ACC112 (cell line): ENCODE data around the gene RAPGEF3.

Experiments
- H2AFZ ChIP-seq: fragments of 200-600 bp; sonication (generic); one replicate; pipeline ENCODE4 v1.6.0; 2017; ENCODE audit warnings: antibody characterized with exemption, low read length; ENCODE audit not compliant: unreplicated experiment
- H3K27ac ChIP-seq: fragments of 200-600 bp; sonication (generic); 2 replicates; pipeline ENCODE4 v1.5.1; 2014; ENCODE audit warnings: low read depth, mild to moderate bottlenecking, antibody characterized with exemption, low read length, moderate library complexity
- H3K27me3 ChIP-seq: fragments of 200-600 bp; sonication (generic); 2 replicates; pipeline ENCODE4 v1.6.1; 2014; ENCODE audit warnings: mild to moderate bottlenecking, antibody characterized with exemption, low read length, moderate library complexity, mixed read lengths; ENCODE audit not compliant: insufficient read depth
- H3K36me3 ChIP-seq: fragments of 200-600 bp; sonication (generic); 2 replicates; pipeline ENCODE4 v1.6.1; 2016; ENCODE audit warnings: mild to moderate bottlenecking, antibody characterized with exemption, low read length, moderate library complexity, mixed read lengths; ENCODE audit not compliant: insufficient read depth
- H3K4me1 ChIP-seq: fragments of 200-600 bp; sonication (generic); one replicate; pipeline ENCODE4 v1.6.1; 2016; ENCODE audit warnings: low read length, mixed read lengths; ENCODE audit not compliant: insufficient read depth, unreplicated experiment, control insufficient read depth
- H3K4me3 ChIP-seq: fragments of 200-600 bp; sonication (generic); 2 replicates; pipeline ENCODE4 v1.5.1; 2014; ENCODE audit warnings: mild to moderate bottlenecking, low read depth, low read length
- H3K79me2 ChIP-seq: fragments of 200-600 bp; sonication (generic); one replicate; pipeline ENCODE4 v1.6.0; 2016; ENCODE audit warnings: low read length; ENCODE audit not compliant: control insufficient read depth, unreplicated experiment, insufficient read depth

RAPGEF3 gene

DNA sequence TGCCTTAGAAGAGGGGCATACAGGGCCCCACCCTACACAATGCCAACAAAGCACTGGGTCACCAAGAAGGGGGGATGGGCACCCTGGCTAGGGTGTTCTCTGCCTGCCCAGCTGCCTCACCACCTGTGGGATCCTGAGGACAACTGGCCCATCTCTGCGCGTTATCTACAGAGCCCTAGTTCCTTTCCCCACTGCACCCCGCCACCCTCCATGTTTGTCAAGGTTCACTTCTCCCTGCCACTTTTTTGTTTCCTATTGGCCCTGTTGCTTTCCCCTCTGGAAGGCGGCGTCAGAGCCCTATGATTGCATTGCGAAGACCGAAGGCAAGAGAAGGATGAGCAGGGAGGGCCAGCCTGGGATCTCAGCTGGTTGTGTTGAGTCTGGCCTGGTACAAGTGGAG, 16.0 kb upstream of the RAPGEF3 start:
- Histone ChIP-seq H3K4me3 (no peak overlapping the region), H2AFZ (no peak overlapping the region), H3K27ac (no peak overlapping the region), H3K27me3 (no peaks in the 10 kb centered on the region), H3K4me1 (peaks cover 40% of the 10 kb centered on the region), H3K79me2 (no peaks in the 10 kb centered on the region), H3K36me3 (no peaks in the 10 kb centered on the region)

DNA sequence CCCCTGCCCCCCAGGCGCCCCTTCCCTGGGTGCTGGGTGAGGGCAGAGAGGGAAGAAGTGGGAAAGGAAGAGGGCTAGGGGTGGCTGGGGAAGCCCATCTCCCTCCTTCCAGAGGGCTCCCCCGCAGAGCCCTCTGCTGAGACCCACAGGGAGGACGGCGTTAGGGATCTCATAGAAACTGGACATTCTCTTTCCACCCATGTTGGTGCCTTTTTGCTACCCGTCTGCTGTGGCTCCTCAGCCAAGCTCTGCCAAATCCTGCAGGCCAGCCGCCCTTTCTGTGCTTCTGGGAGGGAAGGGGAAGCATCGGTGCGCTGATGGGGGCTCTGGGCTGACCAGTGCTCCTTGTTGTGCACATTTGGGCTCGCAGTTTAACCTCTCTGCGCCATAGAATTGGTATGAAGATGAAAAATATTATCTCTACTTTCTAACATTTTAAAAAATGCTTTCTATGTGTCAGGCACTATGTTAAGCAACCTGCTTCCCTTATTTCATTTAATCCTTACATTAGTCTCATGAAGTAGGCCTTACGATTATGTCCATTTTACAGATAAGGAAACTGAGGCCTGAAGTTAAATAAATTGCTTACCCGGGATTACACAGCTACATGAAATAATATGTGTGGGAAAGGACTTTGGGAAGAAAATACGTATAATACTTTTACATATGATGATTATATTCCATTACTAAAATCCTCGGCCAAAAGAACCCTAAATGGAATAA, 15.3 kb upstream of the RAPGEF3 start:
- no peaks in the 10 kb centered on the region for H3K36me3 ChIP-seq
- peak overlapping the region; percentile 88 for H3K4me3 ChIP-seq
- H3K4me1 ChIP-seq = peaks cover 40% of the 10 kb centered on the region
- H3K79me2 ChIP-seq = no peaks in the 10 kb centered on the region
- no peaks in the 10 kb centered on the region for H3K27me3 ChIP-seq
- no peak overlapping the region for H3K27ac ChIP-seq
- no peak overlapping the region for H2AFZ ChIP-seq

DNA sequence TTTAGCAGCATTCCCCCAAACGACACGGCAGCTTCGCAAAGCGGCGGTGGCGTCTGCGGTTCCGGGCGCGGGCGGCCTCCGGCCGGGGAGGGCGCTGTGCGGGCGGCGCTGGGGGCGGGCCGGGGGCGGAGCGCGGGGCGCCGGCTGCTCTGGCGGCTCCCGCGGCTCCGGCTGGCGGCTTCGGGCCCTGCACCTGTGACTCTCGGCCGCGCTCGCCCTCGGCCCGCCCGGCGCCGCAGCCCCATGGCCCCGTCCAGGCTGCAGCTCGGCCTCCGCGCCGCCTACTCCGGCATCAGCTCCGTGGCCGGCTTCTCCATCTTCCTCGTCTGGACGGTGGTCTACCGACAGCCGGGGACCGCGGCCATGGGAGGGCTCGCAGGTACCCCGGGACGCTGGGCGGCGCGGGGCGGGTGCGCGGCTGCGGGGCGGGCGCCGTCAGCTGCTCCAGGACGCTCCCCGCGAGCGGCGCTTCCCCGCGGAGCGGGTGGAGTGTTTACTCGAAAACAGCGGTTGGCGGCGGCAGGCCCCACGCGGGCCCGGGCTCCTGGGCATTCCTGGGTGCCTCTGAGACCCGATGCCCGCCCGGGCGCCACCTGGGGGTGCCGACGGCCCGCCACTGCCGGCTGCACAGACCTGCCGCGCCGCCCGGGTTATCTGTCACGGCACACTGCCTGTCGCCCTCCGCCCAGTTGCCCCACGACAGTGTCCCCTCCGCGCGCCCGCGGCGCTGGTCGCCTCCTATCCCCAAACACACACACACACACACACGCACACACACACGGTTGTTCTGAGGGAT, 14.6 kb upstream of the RAPGEF3 start, which contains the start of gene SLC48A1:
SLC48A1 (plus strand) TSS at position 177 of the 796 bp plus-strand sequence; CDS start at position 244, 67 bp downstream.
- Histone ChIP-seq H3K27ac (no peak within 1 kb of the TSS), H3K4me3 (peak within 1 kb of the TSS; percentile 88), H3K27me3 (no peaks in the 10 kb centered on the region), H3K36me3 (no peaks in the 10 kb centered on the region), H3K4me1 (peaks cover 47% of the 10 kb centered on the region), H3K79me2 (no peaks in the 10 kb centered on the region), H2AFZ (peak within 1 kb of the TSS; percentile 93)

DNA sequence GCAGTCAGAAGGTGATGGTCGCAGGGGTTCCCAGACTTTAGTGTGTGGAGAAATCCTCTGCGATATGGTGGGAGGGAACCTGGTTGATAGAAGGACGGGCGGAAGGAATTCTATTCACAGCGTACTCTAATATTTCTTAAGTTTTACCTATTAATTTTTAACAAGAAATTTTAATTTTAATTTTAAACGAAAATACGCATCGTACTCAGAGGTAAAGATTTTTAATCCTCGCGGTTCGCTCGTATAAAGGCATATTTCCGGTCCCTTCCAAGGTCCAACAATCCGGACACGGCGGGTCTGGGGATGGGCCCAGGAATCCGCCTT, 14.0 kb upstream of the RAPGEF3 start:
- no peaks in the 10 kb centered on the region for H3K79me2 ChIP-seq
- peak overlapping the region; percentile 88 for H3K4me3 ChIP-seq
- H3K36me3 ChIP-seq = no peaks in the 10 kb centered on the region
- no peak overlapping the region for H3K27ac ChIP-seq
- no peaks in the 10 kb centered on the region for H3K27me3 ChIP-seq
- H2AFZ ChIP-seq = no peak overlapping the region
- peaks cover 43% of the 10 kb centered on the region for H3K4me1 ChIP-seq

DNA sequence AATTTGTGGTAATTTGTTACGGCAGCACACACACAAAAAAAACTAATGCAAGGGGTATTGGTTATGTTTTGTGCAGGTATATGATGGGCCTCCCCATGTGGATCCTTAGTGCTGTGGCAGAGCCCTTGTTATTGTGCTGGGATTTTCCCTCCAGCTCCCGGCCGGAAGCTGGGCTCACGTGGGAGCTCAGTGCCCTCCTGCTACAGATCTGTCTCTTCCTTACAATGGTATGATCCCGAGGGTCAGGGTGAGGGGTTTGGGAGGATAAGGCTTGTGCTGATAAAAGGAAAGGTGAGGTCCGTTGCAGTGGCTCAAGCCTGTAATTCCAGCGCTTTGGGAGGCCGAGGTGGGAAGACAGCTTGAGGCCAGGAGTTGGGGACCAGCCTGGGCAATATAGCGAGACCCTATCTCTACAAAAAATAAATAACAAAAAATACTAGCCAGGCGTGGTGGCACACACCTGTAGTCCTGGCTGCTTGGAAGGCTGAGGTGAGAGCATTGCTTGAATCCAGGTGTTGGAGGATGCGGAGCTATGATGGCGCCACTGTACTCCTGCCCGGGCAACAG, 13.5 kb upstream of the RAPGEF3 start:
- no peaks in the 10 kb centered on the region for H3K27me3 ChIP-seq
- H3K79me2 ChIP-seq = no peaks in the 10 kb centered on the region
- no peaks in the 10 kb centered on the region for H3K36me3 ChIP-seq
- peaks cover 38% of the 10 kb centered on the region for H3K4me1 ChIP-seq
- H3K4me3 ChIP-seq = peak overlapping the region; percentile 88; the same call in 1 of the 2 replicates
- no peak overlapping the region for H3K27ac ChIP-seq
- H2AFZ ChIP-seq = no peak overlapping the region

DNA sequence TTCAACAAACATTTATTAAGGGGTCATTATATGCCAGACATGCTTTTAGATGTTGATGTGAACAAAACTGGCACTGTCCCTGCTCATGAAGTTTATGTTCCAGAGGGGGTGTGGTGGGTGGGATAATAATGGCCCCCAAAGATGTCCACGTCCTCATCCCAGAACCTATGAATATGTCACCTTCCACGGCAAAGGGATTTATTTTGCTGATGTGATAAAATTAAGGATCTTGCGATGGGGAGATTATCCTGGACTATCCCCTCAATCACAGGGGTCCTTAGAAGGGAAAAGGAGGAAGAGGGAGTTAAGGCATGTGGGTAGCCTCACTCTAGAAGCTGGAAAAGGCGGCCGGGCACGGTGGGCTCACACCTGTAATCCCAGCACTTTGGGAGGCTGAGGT, 12.6 kb upstream of the RAPGEF3 start:
- Histone ChIP-seq H3K27me3 (no peaks in the 10 kb centered on the region), H3K36me3 (no peaks in the 10 kb centered on the region), H2AFZ (no peak overlapping the region), H3K4me3 (no peak overlapping the region), H3K79me2 (no peaks in the 10 kb centered on the region), H3K4me1 (peaks cover 29% of the 10 kb centered on the region), H3K27ac (no peak overlapping the region)

DNA sequence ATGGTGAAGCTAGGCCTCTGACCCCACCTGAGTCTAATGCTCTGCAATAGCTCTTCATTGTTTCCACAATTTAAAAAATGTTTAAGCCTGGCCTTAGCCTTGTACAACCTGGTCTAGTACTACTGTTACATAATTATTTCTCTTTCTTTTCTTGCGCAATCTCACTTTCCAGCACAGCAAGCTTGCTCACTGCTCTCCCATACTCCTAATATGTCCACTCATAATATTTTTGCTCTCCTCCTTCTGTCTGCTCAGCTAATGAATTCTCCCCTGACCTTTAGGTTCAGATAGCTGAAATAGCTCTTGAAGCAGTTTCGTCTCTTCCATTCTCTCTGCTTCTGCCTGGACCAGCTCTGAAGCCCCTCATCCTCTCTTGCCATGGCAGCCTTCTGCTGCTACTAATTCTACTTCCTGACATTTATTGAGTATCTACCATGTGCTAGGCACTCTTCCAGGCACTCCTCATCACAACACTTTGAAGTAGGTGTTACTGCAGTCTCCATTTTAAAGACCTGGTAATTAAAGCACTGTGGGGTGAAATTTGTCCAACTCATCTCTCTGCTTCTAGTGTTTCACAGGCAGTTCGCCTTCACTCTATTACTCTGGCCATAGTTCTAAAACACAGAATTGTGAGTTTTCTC, 11.5 kb upstream of the RAPGEF3 start:
- H3K27ac ChIP-seq = no peak overlapping the region

DNA sequence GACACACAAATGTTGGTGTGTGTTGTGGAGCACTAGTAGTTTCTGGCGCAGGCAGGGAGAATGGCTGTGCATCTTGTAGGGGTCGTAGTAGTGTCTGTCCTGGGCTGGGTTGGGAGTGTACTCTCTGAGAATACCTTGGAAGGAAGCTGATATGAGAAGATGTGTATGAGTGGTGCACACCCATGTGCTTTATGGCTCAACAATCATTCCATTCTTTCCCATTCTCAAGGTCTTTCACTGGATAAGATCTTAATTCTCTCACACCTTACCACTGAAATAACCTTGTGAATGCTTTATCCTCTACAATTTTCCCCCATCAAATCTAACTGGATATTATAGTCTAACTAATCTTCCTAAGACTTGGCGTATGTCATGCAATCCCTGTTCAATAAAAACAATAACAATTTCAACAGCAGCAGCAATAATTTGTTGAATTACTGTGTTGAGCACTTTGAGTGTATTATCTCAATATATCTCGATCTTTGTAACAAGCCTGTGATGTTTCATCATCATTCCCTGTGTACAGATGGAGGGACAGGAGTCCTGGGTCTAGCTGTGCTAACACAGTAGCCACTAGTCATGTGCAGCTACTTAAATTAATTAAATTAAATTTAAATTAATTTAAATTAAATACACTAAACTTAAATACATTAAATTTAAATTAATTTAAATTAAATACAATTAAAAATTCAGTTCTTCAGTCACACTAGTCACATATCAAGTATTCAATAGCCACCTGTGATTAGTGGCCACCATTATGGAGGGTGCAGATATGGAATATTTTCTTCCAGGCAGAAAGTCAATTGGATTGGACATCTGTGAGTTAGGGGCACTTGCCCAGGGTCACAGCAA, 10.8 kb upstream of the RAPGEF3 start:
- H3K36me3 ChIP-seq = no peaks in the 10 kb centered on the region
- no peak overlapping the region for H3K27ac ChIP-seq
- H3K4me1 ChIP-seq = peaks cover 12% of the 10 kb centered on the region
- no peaks in the 10 kb centered on the region for H3K27me3 ChIP-seq
- H3K79me2 ChIP-seq = no peaks in the 10 kb centered on the region
- H3K4me3 ChIP-seq = no peak overlapping the region
- H2AFZ ChIP-seq = no peak overlapping the region

More for the DNA sequence above, 11.5 kb upstream of the RAPGEF3 start:
- Histone ChIP-seq H3K79me2 (no peaks in the 10 kb centered on the region), H3K27me3 (no peaks in the 10 kb centered on the region), H3K36me3 (no peaks in the 10 kb centered on the region), H3K4me1 (peaks cover 18% of the 10 kb centered on the region), H2AFZ (no peak overlapping the region), H3K4me3 (no peak overlapping the region)

DNA sequence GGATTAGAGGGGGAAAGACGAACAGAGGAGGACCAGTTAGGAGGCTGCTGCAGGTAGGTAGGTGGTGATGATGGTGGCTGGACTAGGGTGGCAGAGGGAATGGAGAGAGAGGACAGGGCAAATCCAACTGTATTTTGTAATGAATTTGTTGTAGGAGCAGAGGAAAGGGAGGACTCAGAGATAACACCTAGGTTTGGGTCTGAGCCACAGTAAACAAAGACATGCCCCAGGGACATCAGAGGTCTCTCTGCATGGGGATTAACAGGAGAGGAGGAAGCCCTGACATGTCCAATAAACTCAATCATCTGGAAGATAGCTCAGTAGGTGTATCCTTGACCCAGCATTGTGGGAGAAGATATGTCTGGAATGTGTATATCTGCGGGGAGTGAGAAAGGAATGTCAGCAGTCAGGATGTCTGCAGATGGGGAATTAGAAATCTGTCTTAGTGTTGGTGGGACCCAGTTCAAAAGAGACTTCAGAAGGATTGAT, 9.7 kb upstream of the RAPGEF3 start:
- H2AFZ ChIP-seq = no peak overlapping the region
- H3K79me2 ChIP-seq = no peaks in the 10 kb centered on the region
- H3K4me1 ChIP-seq = peaks cover 12% of the 10 kb centered on the region
- no peaks in the 10 kb centered on the region for H3K27me3 ChIP-seq
- no peaks in the 10 kb centered on the region for H3K36me3 ChIP-seq
- no peak overlapping the region for H3K27ac ChIP-seq
- H3K4me3 ChIP-seq = no peak overlapping the region
